Stimulated activated memory B cell treated with anti-CD40 and anti-IgM and Interleukin-4, amounts not matched to agents 10 μg/mL and 1 μg/mL and 100 μg/mL, for 72 hours (primary cell): ENCODE measurements around the gene ITPRIPL2.

Source experiments
- ATAC-seq: fragments of 150-1000 bp; cut with Tn5 transposase; 2 replicates; pipeline ENCODE4 v1.10.0; 2021
- H3K27ac Mint-ChIP-seq: one replicate; pipeline ENCODE4 v1.8.0; 2022; ENCODE audit warnings: mild to moderate bottlenecking, mixed read lengths
- H3K27me3 Mint-ChIP-seq: one replicate; pipeline ENCODE4 v1.8.0; 2022; ENCODE audit warnings: mixed read lengths
- H3K36me3 Mint-ChIP-seq: one replicate; pipeline ENCODE4 v1.8.0; 2022; ENCODE audit warnings: mixed read lengths
- H3K4me1 Mint-ChIP-seq: one replicate; pipeline ENCODE4 v1.8.0; 2022; ENCODE audit warnings: mixed read lengths
- H3K4me3 Mint-ChIP-seq: one replicate; pipeline ENCODE4 v1.8.0; 2022; ENCODE audit warnings: mild to moderate bottlenecking, moderate library complexity, mixed read lengths
- H3K9me3 Mint-ChIP-seq: one replicate; pipeline ENCODE4 v1.8.0; 2022; ENCODE audit warnings: mixed read lengths

The ITPRIPL2 gene

DNA sequence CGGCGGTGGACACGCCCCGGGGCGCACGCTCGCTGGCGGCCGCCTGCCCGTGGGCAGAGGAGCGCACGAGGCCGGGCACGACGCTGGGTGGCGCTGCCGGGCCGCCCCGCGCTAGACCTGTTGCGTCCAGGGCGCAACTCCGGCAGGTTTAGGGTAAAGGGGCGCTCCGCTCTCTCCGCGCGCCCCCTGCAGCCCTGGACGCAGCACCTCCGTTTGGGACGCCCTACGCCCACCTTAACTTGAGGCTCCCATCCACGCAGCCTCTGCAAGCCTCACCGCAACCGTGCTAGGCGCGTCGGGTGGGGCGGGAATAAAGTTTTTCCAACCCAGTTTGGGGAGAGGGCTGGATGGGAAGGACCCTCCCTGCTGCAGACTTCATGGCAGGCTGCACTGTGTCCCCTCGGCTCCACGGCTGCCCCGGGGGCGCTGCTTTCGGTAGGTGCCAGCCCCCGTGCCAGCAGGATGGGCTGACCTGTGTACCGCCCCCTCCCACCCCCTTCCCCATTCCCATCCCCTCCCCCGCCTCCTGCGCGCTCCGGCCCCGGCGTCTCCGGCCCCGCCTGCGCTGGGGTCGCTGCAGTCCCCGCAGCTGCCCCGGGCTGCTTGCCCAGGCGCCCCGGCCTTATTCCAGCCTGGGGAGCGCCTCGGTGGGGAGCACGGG lies 54.1 kb downstream of the ITPRIPL2 start, which contains the start of gene SYT17:
SYT17 (plus strand) TSS at position 531 of the 661 bp plus-strand sequence. CDS start 407 bp downstream, outside the sequence.
- H3K27me3 Mint-ChIP-seq, result no peaks in the 10 kb centered on the region
- peak within 1 kb of the TSS; percentile 55 for H3K27ac Mint-ChIP-seq
- H3K4me1 Mint-ChIP-seq, result peaks cover 18% of the 10 kb centered on the region
- H3K36me3 Mint-ChIP-seq, result peaks cover 9% of the 10 kb centered on the region
- ATAC-seq, result peak; percentile 96
- peaks cover 5% of the 10 kb centered on the region for H3K9me3 Mint-ChIP-seq
- peak within 1 kb of the TSS; percentile 85 for H3K4me3 Mint-ChIP-seq

DNA sequence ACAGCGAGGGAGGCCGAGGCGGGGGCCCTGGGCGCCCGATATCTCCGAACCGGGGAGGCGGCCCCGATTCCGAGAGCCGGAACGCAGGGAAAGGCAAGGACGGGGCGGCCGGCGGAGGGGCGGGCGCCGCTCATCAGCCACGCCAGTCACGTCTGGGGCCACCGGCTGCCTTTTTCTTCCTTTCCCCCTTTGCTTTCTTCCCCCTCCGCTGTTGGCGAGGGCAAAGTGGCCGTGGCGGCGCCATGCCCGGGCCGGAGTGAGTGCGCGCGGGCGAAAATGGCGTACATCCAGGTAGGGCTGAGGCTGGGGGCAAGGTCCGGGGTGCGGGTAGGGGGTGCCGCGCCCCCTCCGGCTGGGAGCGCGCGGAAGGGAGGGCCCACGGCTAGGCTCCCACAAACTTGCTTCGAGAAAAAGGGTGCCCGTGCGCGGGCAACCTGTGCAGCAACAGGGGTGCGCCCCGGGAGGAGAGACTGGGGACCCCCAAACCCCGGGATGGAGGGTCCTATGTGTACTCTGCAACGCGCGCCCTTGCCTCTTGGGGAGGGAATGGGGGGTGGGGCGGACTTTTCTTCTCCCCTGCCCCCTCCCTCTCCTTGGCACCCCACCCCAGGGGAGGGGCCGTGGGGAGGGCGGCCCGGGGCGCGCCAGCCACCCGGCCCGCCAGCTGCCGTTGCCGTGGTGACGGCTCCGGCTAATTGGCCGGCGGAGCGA lies 54.8 kb downstream of the ITPRIPL2 start:
- Mint-ChIP-seq H3K36me3 (peaks cover 8% of the 10 kb centered on the region), H3K27me3 (no peaks in the 10 kb centered on the region), H3K4me3 (peak overlapping the region; percentile 85), H3K9me3 (peaks cover under 1% of the 10 kb centered on the region), H3K27ac (peak overlapping the region; percentile 55), H3K4me1 (peaks cover 25% of the 10 kb centered on the region)
- peak; percentile 47 for ATAC-seq

GRCh38 chr16:19169082-19169639 lies 55.4 kb downstream of the ITPRIPL2 start:
- ATAC-seq, result no peak
- peak overlapping the region; percentile 85 for H3K4me3 Mint-ChIP-seq
- H3K9me3 Mint-ChIP-seq, result no peaks in the 10 kb centered on the region
- H3K27ac Mint-ChIP-seq, result peak overlapping the region; percentile 40
- H3K36me3 Mint-ChIP-seq, result peaks cover 14% of the 10 kb centered on the region
- H3K27me3 Mint-ChIP-seq, result no peaks in the 10 kb centered on the region
- peaks cover 32% of the 10 kb centered on the region for H3K4me1 Mint-ChIP-seq

DNA sequence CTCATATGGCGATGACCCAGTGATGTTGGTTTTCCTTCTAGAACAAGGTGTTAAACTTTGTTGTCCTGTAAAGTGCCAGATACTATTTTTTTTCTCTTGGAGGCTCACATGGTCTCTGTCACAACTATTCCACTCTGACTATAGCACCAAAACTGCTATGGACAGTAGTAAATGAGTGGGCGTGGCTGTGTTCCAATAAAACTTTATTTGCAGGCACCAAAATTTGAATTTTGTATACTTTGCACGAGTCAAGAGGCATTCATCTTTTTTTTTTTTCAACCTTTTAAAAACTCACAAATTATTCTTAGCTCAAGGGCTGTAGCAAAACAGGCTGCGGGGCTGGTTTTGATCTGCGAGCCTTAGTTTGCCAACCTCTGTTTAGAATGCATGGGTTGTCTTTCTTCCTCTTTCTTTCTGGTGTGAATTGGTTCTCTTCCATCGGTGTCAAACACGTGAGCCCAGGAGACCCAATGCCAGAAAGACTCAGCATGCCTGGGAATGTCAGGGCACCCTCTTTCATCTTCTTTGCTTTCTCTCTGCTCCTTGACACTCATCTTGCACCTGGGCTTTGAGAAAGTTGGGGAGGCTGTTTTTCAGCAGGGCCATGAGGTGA lies 56.4 kb downstream of the ITPRIPL2 start:
- Mint-ChIP-seq H3K36me3 (peaks cover 22% of the 10 kb centered on the region), H3K27me3 (no peaks in the 10 kb centered on the region), H3K4me1 (peaks cover 38% of the 10 kb centered on the region), H3K27ac (no peak overlapping the region), H3K4me3 (peak overlapping the region; percentile 69), H3K9me3 (no peaks in the 10 kb centered on the region)
- no peak for ATAC-seq
